Fibroblast of lung (primary cell): Measurements from ENCODE around the gene DNMBP.

Experiments
- CTCF ChIP-seq, 2 donors: IDR thresholded peaks in 1 of 2; conservative IDR thresholded peaks in 1 of 2; 1 replicate in 1 of 2; 2 replicates in 1 of 2; pipeline ENCODE4 v1.5.1; 2011 to 2012; ENCODE audit warnings: low read length in 2 of 2, control low read depth in 1 of 2, inconsistent platforms in 1 of 2, low read depth in 1 of 2, mild to moderate bottlenecking in 1 of 2
- EZH2 ChIP-seq: IDR thresholded peaks from 2 replicates; pipeline ENCODE4 v1.5.1; 2012; ENCODE audit warnings: low read length, control low read depth, mild to moderate bottlenecking; ENCODE audit errors: missing control alignments

- TF ChIP-seq CTCF (conservative IDR thresholded peaks at IDR 0.05 in 1 of 2, IDR thresholded peaks at IDR 0.05 in 1 of 2; ENCODE audit: low read depth in 1 of 2, low read length in 2 of 2) (peak; percentile 64 to 73), EZH2 (no peak)
These were observed 154.9 kb downstream of the DNMBP start for GRCh38 chr10:99854860-99855259.
